ENCODE data around the gene NAT16. TPM values are rescaled to one million over a fixed set of nuclear protein-coding genes. Genes with fewer than 3 reads are reported as not detected.
A peak's percentile ranks its signal among the peaks of the same experiment; 100 is the strongest.

NAT16 gene
- total and polyA plus RNA-seq, 2 of the 13 experiments (the other 11 are each of a cell fraction or from before 2014, with no cell fraction given) = 0.04 TPM; not detected in 1

- TF ChIP-seq ZNF10 (CRISPR knock-in tag; IDR thresholded peaks at IDR 0.05; ENCODE audit: borderline replicate concordance, low read depth) = no peak
- no peak for TF ChIP-seq HMGA1 (CRISPR knock-in tag; conservative IDR thresholded peaks at IDR 0.05)
- TF ChIP-seq REL (CRISPR knock-in tag; conservative IDR thresholded peaks at IDR 0.05) = 0 out of 2 replicates have a peak, but pooled peaks have one; percentile 1
- 0 out of 2 replicates have a peak, but pooled peaks have one; percentile 18 for TF ChIP-seq RXRA (CRISPR knock-in tag; IDR thresholded peaks at IDR 0.05)
- TF ChIP-seq, protein P1, sequence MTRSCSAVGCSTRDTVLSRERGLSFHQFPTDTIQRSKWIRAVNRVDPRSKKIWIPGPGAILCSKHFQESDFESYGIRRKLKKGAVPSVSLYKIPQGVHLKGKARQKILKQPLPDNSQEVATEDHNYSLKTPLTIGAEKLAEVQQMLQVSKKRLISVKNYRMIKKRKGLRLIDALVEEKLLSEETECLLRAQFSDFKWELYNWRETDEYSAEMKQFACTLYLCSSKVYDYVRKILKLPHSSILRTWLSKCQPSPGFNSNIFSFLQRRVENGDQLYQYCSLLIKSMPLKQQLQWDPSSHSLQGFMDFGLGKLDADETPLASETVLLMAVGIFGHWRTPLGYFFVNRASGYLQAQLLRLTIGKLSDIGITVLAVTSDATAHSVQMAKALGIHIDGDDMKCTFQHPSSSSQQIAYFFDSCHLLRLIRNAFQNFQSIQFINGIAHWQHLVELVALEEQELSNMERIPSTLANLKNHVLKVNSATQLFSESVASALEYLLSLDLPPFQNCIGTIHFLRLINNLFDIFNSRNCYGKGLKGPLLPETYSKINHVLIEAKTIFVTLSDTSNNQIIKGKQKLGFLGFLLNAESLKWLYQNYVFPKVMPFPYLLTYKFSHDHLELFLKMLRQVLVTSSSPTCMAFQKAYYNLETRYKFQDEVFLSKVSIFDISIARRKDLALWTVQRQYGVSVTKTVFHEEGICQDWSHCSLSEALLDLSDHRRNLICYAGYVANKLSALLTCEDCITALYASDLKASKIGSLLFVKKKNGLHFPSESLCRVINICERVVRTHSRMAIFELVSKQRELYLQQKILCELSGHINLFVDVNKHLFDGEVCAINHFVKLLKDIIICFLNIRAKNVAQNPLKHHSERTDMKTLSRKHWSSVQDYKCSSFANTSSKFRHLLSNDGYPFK (CRISPR knock-in tag; IDR thresholded peaks at IDR 0.05; ENCODE audit: borderline replicate concordance) = no peak
- TF ChIP-seq BRF2 (CRISPR knock-in tag; IDR thresholded peaks at IDR 0.05) = no peak
- TF ChIP-seq HMGXB4 (CRISPR knock-in tag; IDR thresholded peaks at IDR 0.05; ENCODE audit: borderline replicate concordance in 1 of 2, low read depth in 1 of 2) = peak in 1 of 2 experiments; percentile 53; a peak in 2 of 4 replicates
- TF ChIP-seq GABPB1 (CRISPR knock-in tag; IDR thresholded peaks at IDR 0.05) = peak; percentile 42; the same call in 1 of the 2 replicates
- TF ChIP-seq, protein P2, sequence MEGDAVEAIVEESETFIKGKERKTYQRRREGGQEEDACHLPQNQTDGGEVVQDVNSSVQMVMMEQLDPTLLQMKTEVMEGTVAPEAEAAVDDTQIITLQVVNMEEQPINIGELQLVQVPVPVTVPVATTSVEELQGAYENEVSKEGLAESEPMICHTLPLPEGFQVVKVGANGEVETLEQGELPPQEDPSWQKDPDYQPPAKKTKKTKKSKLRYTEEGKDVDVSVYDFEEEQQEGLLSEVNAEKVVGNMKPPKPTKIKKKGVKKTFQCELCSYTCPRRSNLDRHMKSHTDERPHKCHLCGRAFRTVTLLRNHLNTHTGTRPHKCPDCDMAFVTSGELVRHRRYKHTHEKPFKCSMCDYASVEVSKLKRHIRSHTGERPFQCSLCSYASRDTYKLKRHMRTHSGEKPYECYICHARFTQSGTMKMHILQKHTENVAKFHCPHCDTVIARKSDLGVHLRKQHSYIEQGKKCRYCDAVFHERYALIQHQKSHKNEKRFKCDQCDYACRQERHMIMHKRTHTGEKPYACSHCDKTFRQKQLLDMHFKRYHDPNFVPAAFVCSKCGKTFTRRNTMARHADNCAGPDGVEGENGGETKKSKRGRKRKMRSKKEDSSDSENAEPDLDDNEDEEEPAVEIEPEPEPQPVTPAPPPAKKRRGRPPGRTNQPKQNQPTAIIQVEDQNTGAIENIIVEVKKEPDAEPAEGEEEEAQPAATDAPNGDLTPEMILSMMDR (CRISPR knock-in tag; IDR thresholded peaks at IDR 0.05) = peak; percentile 1; the same call in 1 of the 2 replicates
- TF ChIP-seq, protein P3, sequence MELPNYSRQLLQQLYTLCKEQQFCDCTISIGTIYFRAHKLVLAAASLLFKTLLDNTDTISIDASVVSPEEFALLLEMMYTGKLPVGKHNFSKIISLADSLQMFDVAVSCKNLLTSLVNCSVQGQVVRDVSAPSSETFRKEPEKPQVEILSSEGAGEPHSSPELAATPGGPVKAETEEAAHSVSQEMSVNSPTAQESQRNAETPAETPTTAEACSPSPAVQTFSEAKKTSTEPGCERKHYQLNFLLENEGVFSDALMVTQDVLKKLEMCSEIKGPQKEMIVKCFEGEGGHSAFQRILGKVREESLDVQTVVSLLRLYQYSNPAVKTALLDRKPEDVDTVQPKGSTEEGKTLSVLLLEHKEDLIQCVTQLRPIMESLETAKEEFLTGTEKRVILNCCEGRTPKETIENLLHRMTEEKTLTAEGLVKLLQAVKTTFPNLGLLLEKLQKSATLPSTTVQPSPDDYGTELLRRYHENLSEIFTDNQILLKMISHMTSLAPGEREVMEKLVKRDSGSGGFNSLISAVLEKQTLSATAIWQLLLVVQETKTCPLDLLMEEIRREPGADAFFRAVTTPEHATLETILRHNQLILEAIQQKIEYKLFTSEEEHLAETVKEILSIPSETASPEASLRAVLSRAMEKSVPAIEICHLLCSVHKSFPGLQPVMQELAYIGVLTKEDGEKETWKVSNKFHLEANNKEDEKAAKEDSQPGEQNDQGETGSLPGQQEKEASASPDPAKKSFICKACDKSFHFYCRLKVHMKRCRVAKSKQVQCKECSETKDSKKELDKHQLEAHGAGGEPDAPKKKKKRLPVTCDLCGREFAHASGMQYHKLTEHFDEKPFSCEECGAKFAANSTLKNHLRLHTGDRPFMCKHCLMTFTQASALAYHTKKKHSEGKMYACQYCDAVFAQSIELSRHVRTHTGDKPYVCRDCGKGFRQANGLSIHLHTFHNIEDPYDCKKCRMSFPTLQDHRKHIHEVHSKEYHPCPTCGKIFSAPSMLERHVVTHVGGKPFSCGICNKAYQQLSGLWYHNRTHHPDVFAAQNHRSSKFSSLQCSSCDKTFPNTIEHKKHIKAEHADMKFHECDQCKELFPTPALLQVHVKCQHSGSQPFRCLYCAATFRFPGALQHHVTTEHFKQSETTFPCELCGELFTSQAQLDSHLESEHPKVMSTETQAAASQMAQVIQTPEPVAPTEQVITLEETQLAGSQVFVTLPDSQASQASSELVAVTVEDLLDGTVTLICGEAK (IDR thresholded peaks at IDR 0.05) = no peak
- TF ChIP-seq, protein P3 (CRISPR knock-in tag; IDR thresholded peaks at IDR 0.05) = no peak
Measured at GRCh38 chr7:101154693-101155102, 25.4 kb downstream of the NAT16 start (continued).
